ENCODE data around the gene TBX21.

The TBX21 gene, protein sequence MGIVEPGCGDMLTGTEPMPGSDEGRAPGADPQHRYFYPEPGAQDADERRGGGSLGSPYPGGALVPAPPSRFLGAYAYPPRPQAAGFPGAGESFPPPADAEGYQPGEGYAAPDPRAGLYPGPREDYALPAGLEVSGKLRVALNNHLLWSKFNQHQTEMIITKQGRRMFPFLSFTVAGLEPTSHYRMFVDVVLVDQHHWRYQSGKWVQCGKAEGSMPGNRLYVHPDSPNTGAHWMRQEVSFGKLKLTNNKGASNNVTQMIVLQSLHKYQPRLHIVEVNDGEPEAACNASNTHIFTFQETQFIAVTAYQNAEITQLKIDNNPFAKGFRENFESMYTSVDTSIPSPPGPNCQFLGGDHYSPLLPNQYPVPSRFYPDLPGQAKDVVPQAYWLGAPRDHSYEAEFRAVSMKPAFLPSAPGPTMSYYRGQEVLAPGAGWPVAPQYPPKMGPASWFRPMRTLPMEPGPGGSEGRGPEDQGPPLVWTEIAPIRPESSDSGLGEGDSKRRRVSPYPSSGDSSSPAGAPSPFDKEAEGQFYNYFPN

GRCh38 chr17:47733047-47733673, at the start of gene TBX21:
Gene TBX21 (plus strand): TSS chr17:47733236. CDS start chr17:47733455, 219 bp downstream.
- H3K4me3 ChIP-seq (ENCODE audit: low read depth, low read length), result peak within 1 kb of the TSS; percentile 38
- no peak for DNase-seq (ENCODE audit: low read depth)

GRCh38 chr17:47684025-47684424, 49.0 kb upstream of the TBX21 start:
- no peak for DNase-seq (ENCODE audit: low read depth)
- H3K4me3 ChIP-seq (ENCODE audit: low read depth, low read length), result no peak overlapping the region

DNA sequence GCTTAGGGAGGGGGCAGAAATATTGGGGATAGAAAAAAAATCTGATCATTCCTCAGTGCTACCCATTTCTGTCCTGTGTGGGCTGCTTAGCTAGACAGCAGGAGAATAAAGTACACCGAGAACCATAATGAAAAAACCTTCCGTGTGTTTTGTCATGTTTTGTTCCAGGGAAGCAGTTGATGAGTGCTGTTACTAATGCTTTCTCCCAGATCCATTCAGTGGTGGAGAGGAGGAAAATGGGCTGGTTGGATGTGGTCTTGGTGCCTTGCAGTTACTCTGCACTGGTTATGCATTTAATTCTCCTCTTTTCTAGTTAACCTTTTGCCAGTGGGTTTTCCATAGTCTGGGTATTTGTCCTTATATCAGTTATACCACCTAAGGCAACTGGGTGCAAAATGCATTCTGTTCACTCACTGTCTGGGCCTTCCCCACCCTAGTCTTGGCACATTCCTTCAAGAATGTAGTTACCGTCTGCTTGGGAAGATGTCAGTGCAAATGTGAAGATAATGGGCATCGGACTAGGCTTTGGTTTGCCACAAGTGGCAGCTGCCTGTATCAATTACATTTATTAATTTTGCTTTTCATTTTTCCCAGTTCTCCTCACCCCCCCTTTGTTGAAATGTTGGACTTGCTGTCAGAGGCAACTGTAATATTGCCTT, 48.4 kb upstream of the TBX21 start:
- DNase-seq (ENCODE audit: low read depth), result no peak

DNA sequence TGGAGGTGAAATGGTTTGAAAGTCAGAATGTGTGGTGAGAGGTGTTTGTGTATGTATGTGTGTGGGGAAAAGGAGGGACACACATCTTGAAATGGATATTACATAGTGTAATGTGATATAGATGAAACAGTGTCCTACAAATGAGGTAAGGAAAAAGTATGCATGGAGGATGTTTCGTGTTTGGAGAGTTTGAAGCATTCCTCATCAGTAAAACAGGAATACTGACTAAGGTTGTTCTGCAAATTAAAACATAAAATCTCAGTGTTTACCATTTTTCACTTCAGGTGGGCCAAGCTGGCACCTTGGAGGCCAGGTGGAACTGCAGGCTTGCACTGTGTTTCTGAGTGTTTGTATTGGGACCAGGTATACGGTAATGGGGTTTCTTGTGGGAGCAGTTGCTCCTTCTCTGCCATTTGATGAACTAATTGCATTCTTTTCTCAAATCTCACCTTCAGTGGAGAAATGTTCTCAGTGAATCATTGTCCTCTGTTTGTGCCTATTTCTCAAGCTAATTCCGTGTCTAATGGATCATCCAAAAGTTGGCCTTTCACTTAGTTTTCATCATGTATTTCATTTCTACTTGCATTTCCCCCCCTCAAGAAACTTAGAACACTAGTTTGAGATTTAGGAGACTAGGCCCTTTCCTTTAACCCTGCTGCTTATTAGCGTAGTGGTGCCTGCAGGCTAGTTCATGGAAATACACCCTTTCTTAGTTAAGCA, 47.3 kb upstream of the TBX21 start:
- H3K4me3 ChIP-seq (ENCODE audit: low read depth, low read length), result no peak overlapping the region

More for the DNA sequence above, 48.4 kb upstream of the TBX21 start:
- no peak overlapping the region for H3K4me3 ChIP-seq (ENCODE audit: low read depth, low read length)

GRCh38 chr17:47686276-47686635, 46.8 kb upstream of the TBX21 start:
- no peak overlapping the region for H3K4me3 ChIP-seq (ENCODE audit: low read depth, low read length)
- no peak for DNase-seq (ENCODE audit: low read depth)

More for the DNA sequence above, 47.3 kb upstream of the TBX21 start:
- no peak for DNase-seq (ENCODE audit: low read depth)

DNA sequence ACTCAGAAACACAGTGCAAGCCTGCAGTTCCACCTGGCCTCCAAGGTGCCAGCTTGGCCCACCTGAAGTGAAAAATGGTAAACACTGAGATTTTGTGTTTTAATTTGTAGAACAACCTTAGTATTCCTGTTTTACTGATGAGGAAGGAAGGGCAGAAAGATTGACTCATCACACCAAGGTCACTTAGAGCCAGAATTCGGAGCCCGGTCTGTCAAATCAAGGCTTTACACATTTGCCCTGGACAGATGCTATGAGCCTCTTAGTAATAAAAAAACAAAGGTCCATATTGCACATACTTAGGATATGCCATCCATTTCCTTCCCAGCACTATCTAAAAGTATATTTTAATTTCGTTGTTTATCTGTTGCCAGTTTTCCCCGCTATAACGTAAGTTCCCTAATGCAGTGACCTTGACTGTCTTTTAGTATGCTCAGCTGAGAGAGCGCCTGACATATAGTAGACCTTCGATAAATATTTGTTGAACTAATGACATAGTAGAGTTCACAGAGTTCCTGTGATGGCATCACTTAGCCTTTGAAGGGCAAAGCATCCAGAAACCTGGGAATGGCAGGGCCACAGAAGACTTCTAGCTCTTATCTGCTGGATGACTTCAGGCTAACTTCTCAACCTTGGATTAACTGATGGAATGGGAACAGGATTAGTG, 46.2 kb upstream of the TBX21 start:
- no peak overlapping the region for H3K4me3 ChIP-seq (ENCODE audit: low read depth, low read length)
- DNase-seq (ENCODE audit: low read depth), result no peak

- H3K4me3 ChIP-seq (ENCODE audit: low read depth, low read length), result no peak overlapping the region
- no peak for DNase-seq (ENCODE audit: low read depth)
Measured at GRCh38 chr17:47687328-47687690, 45.7 kb upstream of the TBX21 start.

- no peak overlapping the region for H3K4me3 ChIP-seq (ENCODE audit: low read depth, low read length)
- DNase-seq (ENCODE audit: low read depth), result no peak
Measured at GRCh38 chr17:47687748-47688147, 45.3 kb upstream of the TBX21 start.

GRCh38 chr17:47690121-47690520, 42.9 kb upstream of the TBX21 start:
- no peak for DNase-seq (ENCODE audit: low read depth)
- H3K4me3 ChIP-seq (ENCODE audit: low read depth, low read length), result no peak overlapping the region

DNA sequence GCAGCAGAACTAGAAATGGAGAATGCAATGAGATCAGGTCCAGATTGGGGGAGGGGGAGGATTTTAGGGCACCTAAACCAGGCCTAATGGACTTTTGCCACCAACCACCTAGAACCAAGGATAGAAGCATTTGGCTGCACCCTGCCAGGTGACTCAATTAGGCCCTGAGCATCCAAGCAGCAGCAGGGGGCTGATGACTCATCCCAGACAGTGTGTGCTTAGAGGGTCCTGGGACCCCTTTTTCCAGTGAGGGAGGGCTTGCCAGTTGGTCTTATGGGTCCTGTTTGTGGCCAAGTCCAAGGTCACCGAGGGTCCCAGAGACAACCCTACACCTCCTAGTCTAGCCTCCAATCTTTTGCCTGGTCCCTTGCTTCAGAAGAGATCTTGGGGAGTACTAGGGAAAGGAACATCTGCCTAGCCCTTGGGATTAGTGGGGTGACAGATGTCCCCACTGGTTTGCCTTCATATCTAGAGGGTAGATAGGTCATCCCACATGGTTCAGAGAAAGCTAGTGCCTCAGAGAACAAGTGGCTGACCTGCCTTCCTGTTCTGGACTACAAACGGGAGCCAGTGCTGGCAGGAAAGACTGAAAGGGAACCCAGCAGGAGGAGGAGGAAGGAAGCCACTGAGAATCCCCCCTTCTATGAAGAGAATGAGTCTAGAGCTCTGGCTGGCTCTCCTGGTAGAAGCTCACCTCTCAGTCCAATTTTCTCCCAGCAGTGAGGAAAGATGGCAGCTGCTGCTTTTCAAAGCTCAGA, 40.7 kb upstream of the TBX21 start:
- DNase-seq (ENCODE audit: low read depth), result no peak

GRCh38 chr17:47692895-47693730, 39.9 kb upstream of the TBX21 start:
- peak overlapping the region; percentile 69 for H3K4me3 ChIP-seq (ENCODE audit: low read depth, low read length)
- DNase-seq (ENCODE audit: low read depth), result no peak

More for the DNA sequence above, 40.7 kb upstream of the TBX21 start:
- no peak overlapping the region for H3K4me3 ChIP-seq (ENCODE audit: low read depth, low read length)

DNA sequence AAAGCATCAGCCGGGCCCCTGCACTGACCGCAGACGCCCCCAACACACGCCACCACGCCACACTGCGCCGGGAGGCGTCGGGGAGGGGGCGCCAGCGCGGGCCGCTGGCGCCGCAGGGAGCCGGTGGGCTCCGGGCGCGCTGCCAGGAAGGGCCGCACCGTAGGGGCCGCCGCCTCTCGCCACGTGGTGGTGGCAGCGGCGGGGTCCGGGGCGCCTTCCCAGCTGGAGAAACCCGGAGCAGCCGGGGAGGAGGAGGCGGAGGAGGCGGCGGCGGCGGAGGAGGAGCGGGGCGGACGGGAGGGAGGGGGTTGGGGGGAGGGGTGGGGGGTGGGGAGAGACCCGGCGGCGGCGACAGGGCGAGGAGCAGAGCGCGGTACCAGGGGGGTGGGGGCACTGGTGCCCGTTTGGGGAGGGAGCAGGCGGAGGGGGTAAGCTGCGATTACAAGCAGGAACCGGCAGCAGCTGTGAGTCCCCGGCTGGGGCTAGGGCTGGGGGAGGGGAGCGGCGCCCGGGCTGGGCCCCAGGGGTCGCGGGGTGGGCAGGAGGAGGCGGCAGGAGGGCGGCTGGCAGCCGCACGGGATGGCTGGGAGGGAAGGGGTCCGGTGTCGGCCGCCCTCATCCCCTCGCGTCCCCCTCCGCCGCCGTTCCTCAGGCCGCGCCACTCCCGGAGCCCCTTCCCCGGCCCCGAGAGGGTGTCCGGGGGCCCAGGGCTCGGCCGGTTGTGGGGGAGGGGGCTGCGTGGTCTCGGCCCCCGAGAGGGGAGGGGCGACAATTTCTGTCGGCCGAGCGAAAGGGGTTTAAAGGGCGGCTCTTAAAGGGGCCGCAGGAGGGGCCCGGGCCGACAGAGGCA, 39.1 kb upstream of the TBX21 start, which contains the start of gene TBKBP1:
Gene TBKBP1 (plus strand): TSS at position 431 of the 850 bp plus-strand sequence. CDS start 1,952 bp downstream, outside the sequence.
- DNase-seq (ENCODE audit: low read depth), result no peak
- peak within 1 kb of the TSS; percentile 69 for H3K4me3 ChIP-seq (ENCODE audit: low read depth, low read length)

GRCh38 chr17:47694581-47695428, 38.2 kb upstream of the TBX21 start:
- DNase-seq (ENCODE audit: low read depth), result peak; percentile 40
- H3K4me3 ChIP-seq (ENCODE audit: low read depth, low read length), result peak overlapping the region; percentile 69

DNA sequence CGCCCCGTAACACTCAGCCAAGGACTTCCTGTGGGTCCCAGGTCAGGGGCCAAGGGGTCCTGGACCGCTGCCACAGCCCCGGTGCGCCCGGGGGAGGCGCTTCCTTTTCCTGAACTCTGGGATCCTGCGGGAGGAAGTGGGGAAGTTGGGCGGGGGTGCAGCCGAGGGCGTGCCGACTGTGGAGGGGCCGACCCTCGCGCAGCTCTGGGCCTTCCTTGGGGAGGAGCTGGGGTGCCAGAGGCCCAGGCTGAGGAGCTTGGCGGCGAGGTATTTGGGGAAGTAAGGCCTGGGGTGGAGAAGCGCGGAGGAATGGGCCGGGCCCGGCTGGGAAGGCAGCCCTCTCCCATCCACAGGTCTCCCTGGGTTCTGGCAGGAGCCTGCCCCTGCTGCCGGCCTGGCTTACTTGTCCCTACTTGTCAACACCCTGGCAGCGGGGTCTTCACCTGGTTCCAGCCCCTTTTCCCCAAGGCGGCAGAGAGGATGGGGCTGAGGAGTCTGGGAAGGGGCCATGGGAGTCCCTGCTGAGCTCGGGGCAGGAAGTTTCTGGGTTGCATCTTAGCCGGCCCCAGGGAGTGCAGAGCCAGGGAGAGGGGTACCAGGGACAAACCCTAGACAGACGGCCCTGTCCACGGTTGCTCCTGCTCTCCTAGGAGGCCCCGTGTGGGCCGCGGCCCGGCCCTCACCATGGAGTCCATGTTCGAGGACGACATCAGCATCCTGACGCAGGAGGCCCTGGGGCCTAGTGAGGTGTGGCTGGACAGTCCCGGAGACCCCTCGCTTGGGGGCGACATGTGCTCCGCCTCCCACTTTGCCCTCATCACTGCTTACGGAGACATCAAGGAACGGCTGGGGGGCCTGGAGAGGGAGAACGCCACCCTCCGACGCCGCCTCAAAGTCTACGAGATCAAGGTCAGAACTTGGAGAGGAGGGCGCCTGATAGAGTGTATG, 37.3 kb upstream of the TBX21 start:
- H3K4me3 ChIP-seq (ENCODE audit: low read depth, low read length), result peak overlapping the region; percentile 69
- no peak for DNase-seq (ENCODE audit: low read depth)

Measured in skeletal muscle cell (primary cell).